AG09309 (cell line): Measurements from ENCODE around the gene IQGAP1.
"Not testable (repeated sequence)": the region's sequence is repeated elsewhere in the genome, so short reads cannot be mapped to it uniquely, and the experiment has no call there.

Experiments
- DNase-seq: peaks from one replicate; pipeline ENCODE4 v3.0.0-alpha.2; 2010; ENCODE audit warnings: low read depth
- H3K4me3 ChIP-seq: 2 replicates; pipeline ENCODE4 v1.5.1; 2011; ENCODE audit warnings: mild to moderate bottlenecking, low read depth, low read length, moderate library complexity; ENCODE audit not compliant: control insufficient read depth
- CTCF ChIP-seq: IDR thresholded peaks from 2 replicates; pipeline ENCODE4 v1.5.1; 2011; ENCODE audit warnings: mild to moderate bottlenecking, low read depth, low read length, inconsistent platforms; ENCODE audit not compliant: insufficient read depth, control insufficient read depth; ENCODE audit errors: missing control alignments

Gene IQGAP1

GRCh38 chr15:90501898-90502297 is 113.9 kb downstream of the IQGAP1 start:
- TF ChIP-seq CTCF = no peak
- DNase-seq = no peak
- H3K4me3 ChIP-seq = no peak overlapping the region

- not testable (repeated sequence) for H3K4me3 ChIP-seq, DNase-seq
Measured at GRCh38 chr15:90510781-90511180, 122.7 kb downstream of the IQGAP1 start.

DNA sequence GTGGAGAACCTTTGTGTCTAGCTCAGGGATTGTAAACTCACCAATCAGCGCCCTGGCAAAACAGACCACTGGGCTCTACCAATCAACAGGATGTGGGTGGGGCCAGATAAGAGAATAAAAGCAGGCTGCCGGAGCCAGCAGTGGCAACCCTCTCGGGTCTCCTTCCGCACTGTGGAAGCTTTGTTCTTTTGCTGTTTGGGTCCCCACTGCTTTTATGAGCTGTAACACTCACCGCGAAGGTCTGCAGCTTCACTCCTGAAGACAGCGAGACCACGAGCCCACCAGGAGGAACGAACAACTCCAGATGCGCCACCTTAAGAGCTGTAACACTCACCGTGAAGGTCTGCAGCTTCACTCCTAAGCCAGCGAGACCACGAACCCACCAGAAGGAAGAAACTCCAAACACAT is 123.2 kb downstream of the IQGAP1 start:
- H3K4me3 ChIP-seq, DNase-seq: not testable (repeated sequence)

DNA sequence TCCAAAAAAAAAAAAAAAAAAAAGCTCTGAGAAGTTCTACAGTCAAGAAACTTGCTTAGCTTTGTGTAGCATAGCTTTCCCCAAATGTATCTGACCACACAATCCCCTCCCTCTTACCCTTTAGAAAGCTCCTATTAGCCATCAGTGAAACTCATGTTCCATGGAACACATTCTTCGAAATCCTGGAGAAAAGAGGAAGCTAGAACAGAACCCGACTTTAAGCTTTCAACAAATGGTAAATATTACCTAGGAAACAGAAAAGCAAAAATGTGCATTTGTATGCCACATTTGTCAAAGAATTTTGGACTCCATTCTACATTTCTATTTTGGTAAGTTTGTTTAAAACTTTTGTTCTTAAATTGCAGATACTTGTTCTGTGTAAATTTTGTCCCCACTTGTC is 124.2 kb downstream of the IQGAP1 start:
- no peak for DNase-seq
- TF ChIP-seq CTCF = no peak
- H3K4me3 ChIP-seq = no peak overlapping the region

GRCh38 chr15:90512981-90513380 is 124.9 kb downstream of the IQGAP1 start:
- no peak overlapping the region for H3K4me3 ChIP-seq
- DNase-seq = no peak
- no peak for TF ChIP-seq CTCF

DNA sequence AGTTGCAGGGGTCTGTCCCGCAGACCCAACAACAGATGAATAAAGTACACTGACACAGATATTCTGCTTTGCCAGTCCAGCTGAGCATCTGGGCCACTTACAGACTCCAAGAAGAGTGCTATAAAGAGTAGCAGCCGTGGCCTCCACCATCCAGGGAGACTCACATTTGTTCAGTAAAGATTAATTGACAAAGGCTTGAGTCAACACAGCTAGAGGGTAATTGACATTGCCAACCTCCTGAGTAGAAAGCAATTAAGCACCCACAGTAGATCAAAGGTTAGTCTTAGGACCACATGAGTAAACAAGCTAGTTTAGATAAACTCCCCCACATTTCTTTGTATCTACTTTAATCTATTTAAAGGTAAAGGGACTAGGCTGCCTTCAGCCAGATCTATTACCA is 125.4 kb downstream of the IQGAP1 start:
- TF ChIP-seq CTCF = no peak

GRCh38 chr15:90513893-90514292 is 125.9 kb downstream of the IQGAP1 start:
- H3K4me3 ChIP-seq, DNase-seq: not testable (repeated sequence)

More for the DNA sequence above, 125.4 kb downstream of the IQGAP1 start:
- DNase-seq = no peak
- no peak overlapping the region for H3K4me3 ChIP-seq

- DNase-seq = peak; percentile 16
- TF ChIP-seq CTCF = no peak
- H3K4me3 ChIP-seq = no peak overlapping the region
Measured at GRCh38 chr15:90519688-90520087, 131.6 kb downstream of the IQGAP1 start.
